GM23338 (cell line): ENCODE data around the gene IZUMO4. TPM values are rescaled to one million over a fixed set of nuclear protein-coding genes. Genes with fewer than 3 reads are reported as not detected.

Source experiments
- ATAC-seq: fragments of 200-7000 bp; cut with Tn5 transposase; 3 replicates; pipeline ENCODE4 v1.9.1; 2020
- DNase-seq: peaks from one replicate; pipeline ENCODE4 v3.0.0-alpha.2; 2015; ENCODE audit warnings: low spot score
- H2AFZ ChIP-seq: fragments of 200-600 bp; sonication (generic); 2 replicates; pipeline ENCODE4 v1.8.0; 2016; ENCODE audit warnings: antibody characterized with exemption, mild to moderate bottlenecking, moderate library complexity
- H3F3A ChIP-seq: fragments of 200-600 bp; sonication (generic); replicated peaks from 2 replicates; pipeline ENCODE4 v1.8.0; 2017; ENCODE audit warnings: antibody characterized with exemption, mixed run types, low read depth
- H3K27ac ChIP-seq: fragments of 200-600 bp; sonication (generic); 2 replicates; pipeline ENCODE4 v1.6.1; 2016; ENCODE audit warnings: low read depth
- H3K27me3 ChIP-seq: fragments of 200-600 bp; sonication (generic); 2 replicates; pipeline ENCODE4 v1.8.0; 2016; ENCODE audit warnings: mild to moderate bottlenecking, mixed run types, moderate library complexity; ENCODE audit not compliant: insufficient read depth
- H3K36me3 ChIP-seq: fragments of 200-600 bp; sonication (generic); 2 replicates; pipeline ENCODE4 v1.8.0; 2016; ENCODE audit warnings: mild to moderate bottlenecking; ENCODE audit not compliant: insufficient read depth
- H3K4me1 ChIP-seq: fragments of 200-600 bp; sonication (generic); 2 replicates; pipeline ENCODE4 v1.8.0; 2016; ENCODE audit warnings: mild to moderate bottlenecking, moderate library complexity; ENCODE audit not compliant: insufficient read depth
- H3K4me2 ChIP-seq: fragments of 200-600 bp; sonication (generic); 2 replicates; pipeline ENCODE4 v1.7.1; 2017; ENCODE audit warnings: mixed run types
- H3K4me3 ChIP-seq: fragments of 200-600 bp; sonication (generic); 2 replicates; pipeline ENCODE4 v1.6.1; 2016; ENCODE audit warnings: mixed run types
- H3K79me2 ChIP-seq: fragments of 200-600 bp; sonication (generic); replicated peaks from 2 replicates; pipeline ENCODE4 v1.8.0; 2017; ENCODE audit warnings: mild to moderate bottlenecking; ENCODE audit not compliant: insufficient read depth
- H3K9me2 ChIP-seq: fragments of 200-600 bp; sonication (generic); 2 replicates; pipeline ENCODE4 v1.8.0; 2017; ENCODE audit not compliant: insufficient read depth
- H4K20me1 ChIP-seq: fragments of 200-600 bp; sonication (generic); replicated peaks from 2 replicates; pipeline ENCODE4 v1.8.0; 2017; ENCODE audit warnings: mild to moderate bottlenecking; ENCODE audit not compliant: insufficient read depth
- H3K27ac Mint-ChIP-seq: 2 replicates; pipeline ENCODE4 v1.8.0; 2020; ENCODE audit warnings: inconsistent platforms, mild to moderate bottlenecking, moderate library complexity, mixed read lengths
- H3K27me3 Mint-ChIP-seq: 3 replicates; pipeline ENCODE4 v1.8.0; 2022; ENCODE audit warnings: low read depth, mild to moderate bottlenecking, moderate library complexity, mixed read lengths, inconsistent platforms; ENCODE audit not compliant: insufficient read depth, poor library complexity
- H3K36me3 Mint-ChIP-seq: 3 replicates; pipeline ENCODE4 v1.8.0; 2021; ENCODE audit warnings: low read depth, mild to moderate bottlenecking, inconsistent platforms, moderate library complexity, mixed read lengths
- H3K4me1 Mint-ChIP-seq: 3 replicates; pipeline ENCODE4 v1.8.0; 2020; ENCODE audit warnings: mild to moderate bottlenecking, inconsistent platforms, mixed read lengths
- H3K4me3 Mint-ChIP-seq: 3 replicates; pipeline ENCODE4 v1.8.0; 2021; ENCODE audit warnings: moderate library complexity, mild to moderate bottlenecking, inconsistent platforms, mixed read lengths
- H3K9me3 Mint-ChIP-seq: 3 replicates; pipeline ENCODE4 v1.8.0; 2020; ENCODE audit warnings: moderate library complexity, mild to moderate bottlenecking, inconsistent platforms, mixed read lengths
- CREB1 ChIP-seq: fragments of 250-450 bp; sonication (Bioruptor Pico); IDR thresholded peaks from 2 replicates; pipeline ENCODE4 v1.5.0; 2020; ENCODE audit warnings: low read depth, mild to moderate bottlenecking, moderate library complexity
- CTCF ChIP-seq, 2 experiments: fragments of 200-600 bp in 1 of 2; sonication (generic) in 1 of 2; conservative IDR thresholded peaks; 2 replicates each; pipeline versions ENCODE4 v1.5.1 to v1.6.1; 2016 to 2017; ENCODE audit warnings: antibody characterized with exemption in 2 of 2, low read depth in 2 of 2, mild to moderate bottlenecking in 2 of 2, moderate library complexity in 1 of 2
- EZH2 ChIP-seq: fragments of 200-600 bp; sonication (generic); IDR thresholded peaks from one replicate; pipeline ENCODE4 v1.8.0; 2017; ENCODE audit warnings: antibody characterized with exemption, mild to moderate bottlenecking, low read depth; ENCODE audit not compliant: unreplicated experiment
- EZH2phosphoT487 ChIP-seq: fragments of 200-600 bp; sonication (generic); IDR thresholded peaks from one replicate; pipeline ENCODE4 v1.8.1; 2018; ENCODE audit warnings: antibody characterized with exemption; ENCODE audit not compliant: unreplicated experiment
- JUNB ChIP-seq: IDR thresholded peaks from one replicate; pipeline ENCODE4 v1.6.1; 2016; ENCODE audit warnings: antibody characterized with exemption; ENCODE audit not compliant: unreplicated experiment
- NANOG ChIP-seq: IDR thresholded peaks from 2 replicates; pipeline ENCODE4 v1.6.1; 2016; ENCODE audit warnings: antibody characterized with exemption, borderline replicate concordance
- ZNF114 ChIP-seq: fragments of 250-450 bp; sonication (Bioruptor Pico); IDR thresholded peaks from 2 replicates; pipeline ENCODE4 v1.5.0; 2020; ENCODE audit warnings: mild to moderate bottlenecking, moderate library complexity
- ZNF331 ChIP-seq: fragments of 250-450 bp; sonication (Bioruptor Pico); IDR thresholded peaks from 2 replicates; pipeline ENCODE4 v1.5.0; 2020; ENCODE audit warnings: low read depth, mild to moderate bottlenecking, moderate library complexity
- polyA plus RNA-seq: library from polyadenylated mRNA; unstranded; fragments of >200 nt; fragmentation: Nextera tagmentation; extraction: Ambion mirVana; gene quantifications from 2 replicates; pipeline ENCODE4 v1.2.1, GENCODE V29; 2016
- total RNA-seq: library from RNA; depleted of rRNA; stranded (reverse); fragments of >200 nt; shearing (Covaris generic); gene quantifications from 2 replicates; pipeline ENCODE4 v1.2.3, GENCODE V29; 2014
- TF ChIP-seq, protein P1 (sequence below): IDR thresholded peaks from one replicate; pipeline ENCODE4 v1.6.1; 2018; ENCODE audit warnings: antibody characterized with exemption; ENCODE audit not compliant: unreplicated experiment
- TF ChIP-seq, protein P2 (sequence below): fragments of 250-450 bp; sonication (Bioruptor Pico); IDR thresholded peaks from 2 replicates; pipeline ENCODE4 v1.5.0; 2020; ENCODE audit warnings: mild to moderate bottlenecking, moderate library complexity

IZUMO4 gene
- total and polyA plus RNA-seq, 2 experiments from 2014 or later = 0.57 to 2.2 TPM

DNA sequence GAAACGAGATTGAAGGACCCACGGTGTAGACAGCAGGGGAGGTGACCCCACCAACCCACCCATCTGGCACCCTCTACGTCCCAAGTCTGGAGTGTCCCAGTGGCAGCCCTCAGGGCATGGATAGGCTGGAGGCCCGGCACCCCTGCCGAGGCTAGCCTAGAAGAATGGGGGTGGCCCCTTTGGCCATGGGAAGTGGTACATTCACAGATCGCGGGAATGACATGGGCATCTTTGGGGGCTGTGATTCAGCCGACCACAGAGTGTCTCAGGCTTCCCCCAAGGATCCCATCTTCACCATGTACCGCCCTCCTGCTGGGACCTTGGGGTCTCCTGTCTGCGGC is 34.4 kb upstream of the IZUMO4 start:
- no peaks in the 10 kb centered on the region for H3K79me2 ChIP-seq
- TF ChIP-seq CREB1 (CRISPR knock-in tag) (no peak), CTCF (conservative IDR thresholded peaks at IDR 0.05; ENCODE audit: low read depth in 2 of 2) (0 out of 4 replicates have a peak, but pooled peaks of 1 of the 2 experiments have one; percentile 1), ZNF331 (no peak)
- no peaks in the 10 kb centered on the region for H3K9me2 ChIP-seq
- DNase-seq (no peak), ATAC-seq (no peak)
- peak overlapping the region; percentile 83 for H3K4me3 ChIP-seq
- no peak overlapping the region for H2AFZ ChIP-seq
- Mint-ChIP-seq H3K4me1 (peaks cover 24% of the 10 kb centered on the region), H3K36me3 (no peaks in the 10 kb centered on the region; the same call in 2 of the 3 replicates), H3K9me3 (no peaks in the 10 kb centered on the region), H3K27ac (peak overlapping the region; percentile 97), H3K4me3 (peak overlapping the region; percentile 87), H3K27me3 (peaks cover 9% of the 10 kb centered on the region)
- H3K27me3 ChIP-seq = no peaks in the 10 kb centered on the region
- no peaks in the 10 kb centered on the region for H3K36me3 ChIP-seq
- peaks cover 13% of the 10 kb centered on the region; the same call in 1 of the 2 replicates for H3F3A ChIP-seq
- H3K4me2 ChIP-seq = peak overlapping the region; percentile 85
- no peaks in the 10 kb centered on the region for H4K20me1 ChIP-seq
- H3K4me1 ChIP-seq = peaks cover 21% of the 10 kb centered on the region
- H3K27ac ChIP-seq = peak overlapping the region; percentile 53; the same call in 1 of the 2 replicates

GRCh38 chr19:2062770-2063169 is 33.9 kb upstream of the IZUMO4 start:
- Histone ChIP-seq H3K79me2 (no peaks in the 10 kb centered on the region), H3K9me2 (no peaks in the 10 kb centered on the region), H3K4me2 (peak overlapping the region; percentile 85; the same call in 1 of the 2 replicates), H3F3A (peaks cover 13% of the 10 kb centered on the region; the same call in 1 of the 2 replicates), H3K4me1 (peaks cover 21% of the 10 kb centered on the region), H2AFZ (no peak overlapping the region), H3K4me3 (no peak overlapping the region), H3K27ac (peak overlapping the region; percentile 53; the same call in 1 of the 2 replicates), H3K36me3 (no peaks in the 10 kb centered on the region), H3K27me3 (no peaks in the 10 kb centered on the region), H4K20me1 (no peaks in the 10 kb centered on the region)
- H3K4me3 Mint-ChIP-seq = peak overlapping the region; percentile 87
- no peak for ATAC-seq
- no peaks in the 10 kb centered on the region for H3K9me3 Mint-ChIP-seq
- H3K36me3 Mint-ChIP-seq = no peaks in the 10 kb centered on the region; the same call in 2 of the 3 replicates
- peaks cover 9% of the 10 kb centered on the region for H3K27me3 Mint-ChIP-seq
- peaks cover 24% of the 10 kb centered on the region for H3K4me1 Mint-ChIP-seq
- peak overlapping the region; percentile 70 for H3K27ac Mint-ChIP-seq
- no peak for DNase-seq
- TF ChIP-seq, protein P1, sequence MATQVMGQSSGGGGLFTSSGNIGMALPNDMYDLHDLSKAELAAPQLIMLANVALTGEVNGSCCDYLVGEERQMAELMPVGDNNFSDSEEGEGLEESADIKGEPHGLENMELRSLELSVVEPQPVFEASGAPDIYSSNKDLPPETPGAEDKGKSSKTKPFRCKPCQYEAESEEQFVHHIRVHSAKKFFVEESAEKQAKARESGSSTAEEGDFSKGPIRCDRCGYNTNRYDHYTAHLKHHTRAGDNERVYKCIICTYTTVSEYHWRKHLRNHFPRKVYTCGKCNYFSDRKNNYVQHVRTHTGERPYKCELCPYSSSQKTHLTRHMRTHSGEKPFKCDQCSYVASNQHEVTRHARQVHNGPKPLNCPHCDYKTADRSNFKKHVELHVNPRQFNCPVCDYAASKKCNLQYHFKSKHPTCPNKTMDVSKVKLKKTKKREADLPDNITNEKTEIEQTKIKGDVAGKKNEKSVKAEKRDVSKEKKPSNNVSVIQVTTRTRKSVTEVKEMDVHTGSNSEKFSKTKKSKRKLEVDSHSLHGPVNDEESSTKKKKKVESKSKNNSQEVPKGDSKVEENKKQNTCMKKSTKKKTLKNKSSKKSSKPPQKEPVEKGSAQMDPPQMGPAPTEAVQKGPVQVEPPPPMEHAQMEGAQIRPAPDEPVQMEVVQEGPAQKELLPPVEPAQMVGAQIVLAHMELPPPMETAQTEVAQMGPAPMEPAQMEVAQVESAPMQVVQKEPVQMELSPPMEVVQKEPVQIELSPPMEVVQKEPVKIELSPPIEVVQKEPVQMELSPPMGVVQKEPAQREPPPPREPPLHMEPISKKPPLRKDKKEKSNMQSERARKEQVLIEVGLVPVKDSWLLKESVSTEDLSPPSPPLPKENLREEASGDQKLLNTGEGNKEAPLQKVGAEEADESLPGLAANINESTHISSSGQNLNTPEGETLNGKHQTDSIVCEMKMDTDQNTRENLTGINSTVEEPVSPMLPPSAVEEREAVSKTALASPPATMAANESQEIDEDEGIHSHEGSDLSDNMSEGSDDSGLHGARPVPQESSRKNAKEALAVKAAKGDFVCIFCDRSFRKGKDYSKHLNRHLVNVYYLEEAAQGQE = no peak
- TF ChIP-seq, protein P2, sequence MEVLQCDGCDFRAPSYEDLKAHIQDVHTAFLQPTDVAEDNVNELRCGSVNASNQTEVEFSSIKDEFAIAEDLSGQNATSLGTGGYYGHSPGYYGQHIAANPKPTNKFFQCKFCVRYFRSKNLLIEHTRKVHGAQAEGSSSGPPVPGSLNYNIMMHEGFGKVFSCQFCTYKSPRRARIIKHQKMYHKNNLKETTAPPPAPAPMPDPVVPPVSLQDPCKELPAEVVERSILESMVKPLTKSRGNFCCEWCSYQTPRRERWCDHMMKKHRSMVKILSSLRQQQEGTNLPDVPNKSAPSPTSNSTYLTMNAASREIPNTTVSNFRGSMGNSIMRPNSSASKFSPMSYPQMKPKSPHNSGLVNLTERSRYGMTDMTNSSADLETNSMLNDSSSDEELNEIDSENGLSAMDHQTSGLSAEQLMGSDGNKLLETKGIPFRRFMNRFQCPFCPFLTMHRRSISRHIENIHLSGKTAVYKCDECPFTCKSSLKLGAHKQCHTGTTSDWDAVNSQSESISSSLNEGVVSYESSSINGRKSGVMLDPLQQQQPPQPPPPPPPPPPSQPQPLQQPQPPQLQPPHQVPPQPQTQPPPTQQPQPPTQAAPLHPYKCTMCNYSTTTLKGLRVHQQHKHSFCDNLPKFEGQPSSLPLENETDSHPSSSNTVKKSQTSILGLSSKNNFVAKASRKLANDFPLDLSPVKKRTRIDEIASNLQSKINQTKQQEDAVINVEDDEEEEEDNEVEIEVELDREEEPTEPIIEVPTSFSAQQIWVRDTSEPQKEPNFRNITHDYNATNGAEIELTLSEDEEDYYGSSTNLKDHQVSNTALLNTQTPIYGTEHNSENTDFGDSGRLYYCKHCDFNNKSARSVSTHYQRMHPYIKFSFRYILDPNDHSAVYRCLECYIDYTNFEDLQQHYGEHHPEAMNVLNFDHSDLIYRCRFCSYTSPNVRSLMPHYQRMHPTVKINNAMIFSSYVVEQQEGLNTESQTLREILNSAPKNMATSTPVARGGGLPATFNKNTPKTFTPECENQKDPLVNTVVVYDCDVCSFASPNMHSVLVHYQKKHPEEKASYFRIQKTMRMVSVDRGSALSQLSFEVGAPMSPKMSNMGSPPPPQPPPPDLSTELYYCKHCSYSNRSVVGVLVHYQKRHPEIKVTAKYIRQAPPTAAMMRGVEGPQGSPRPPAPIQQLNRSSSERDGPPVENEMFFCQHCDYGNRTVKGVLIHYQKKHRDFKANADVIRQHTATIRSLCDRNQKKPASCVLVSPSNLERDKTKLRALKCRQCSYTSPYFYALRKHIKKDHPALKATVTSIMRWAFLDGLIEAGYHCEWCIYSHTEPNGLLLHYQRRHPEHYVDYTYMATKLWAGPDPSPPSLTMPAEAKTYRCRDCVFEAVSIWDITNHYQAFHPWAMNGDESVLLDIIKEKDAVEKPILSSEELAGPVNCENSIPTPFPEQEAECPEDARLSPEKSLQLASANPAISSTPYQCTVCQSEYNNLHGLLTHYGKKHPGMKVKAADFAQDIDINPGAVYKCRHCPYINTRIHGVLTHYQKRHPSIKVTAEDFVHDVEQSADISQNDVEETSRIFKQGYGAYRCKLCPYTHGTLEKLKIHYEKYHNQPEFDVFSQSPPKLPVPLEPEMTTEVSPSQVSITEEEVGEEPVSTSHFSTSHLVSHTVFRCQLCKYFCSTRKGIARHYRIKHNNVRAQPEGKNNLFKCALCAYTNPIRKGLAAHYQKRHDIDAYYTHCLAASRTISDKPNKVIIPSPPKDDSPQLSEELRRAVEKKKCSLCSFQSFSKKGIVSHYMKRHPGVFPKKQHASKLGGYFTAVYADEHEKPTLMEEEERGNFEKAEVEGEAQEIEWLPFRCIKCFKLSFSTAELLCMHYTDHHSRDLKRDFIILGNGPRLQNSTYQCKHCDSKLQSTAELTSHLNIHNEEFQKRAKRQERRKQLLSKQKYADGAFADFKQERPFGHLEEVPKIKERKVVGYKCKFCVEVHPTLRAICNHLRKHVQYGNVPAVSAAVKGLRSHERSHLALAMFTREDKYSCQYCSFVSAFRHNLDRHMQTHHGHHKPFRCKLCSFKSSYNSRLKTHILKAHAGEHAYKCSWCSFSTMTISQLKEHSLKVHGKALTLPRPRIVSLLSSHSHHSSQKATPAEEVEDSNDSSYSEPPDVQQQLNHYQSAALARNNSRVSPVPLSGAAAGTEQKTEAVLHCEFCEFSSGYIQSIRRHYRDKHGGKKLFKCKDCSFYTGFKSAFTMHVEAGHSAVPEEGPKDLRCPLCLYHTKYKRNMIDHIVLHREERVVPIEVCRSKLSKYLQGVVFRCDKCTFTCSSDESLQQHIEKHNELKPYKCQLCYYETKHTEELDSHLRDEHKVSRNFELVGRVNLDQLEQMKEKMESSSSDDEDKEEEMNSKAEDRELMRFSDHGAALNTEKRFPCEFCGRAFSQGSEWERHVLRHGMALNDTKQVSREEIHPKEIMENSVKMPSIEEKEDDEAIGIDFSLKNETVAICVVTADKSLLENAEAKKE (CRISPR knock-in tag) = no peak
- TF ChIP-seq NANOG (no peak), JUNB (no peak), EZH2phosphoT487 (no peak), ZNF114 (no peak), EZH2 (no peak)
